OCI-LY7 (cell line): ENCODE data around the gene HIRIP3. TPM values are rescaled to one million over a fixed set of nuclear protein-coding genes. Genes with fewer than 3 reads are reported as not detected.

Experiments used
- BruUV-seq: library from RNA; stranded (reverse); fragments of 400-500 nt; replicated peaks from 2 replicates; lab custom pipeline; 2021; lab: Mats Ljungman, UMichigan
- CTCF ChIA-PET: fragments of 300-600 bp; sonication (Branson Sonifier 250); formaldehyde crosslinking; loops from one replicate; lab custom pipeline; 2022; ENCODE audit warnings: antibody characterized with exemption; ENCODE audit not compliant: unreplicated experiment; lab: Charles Lee
- POLR2A ChIA-PET: fragments of 300-600 bp; sonication (Branson Sonifier 250); formaldehyde crosslinking; loops from one replicate; lab custom pipeline; 2022; ENCODE audit warnings: antibody characterized with exemption; lab: Charles Lee
- DNase-seq: peaks from one replicate; pipeline ENCODE4 v3.0.0-alpha.2; 2015; ENCODE audit warnings: low spot score
- H2AFZ ChIP-seq: fragments of 200-600 bp; sonication (generic), shearing (Covaris generic); 2 replicates; pipeline ENCODE4 v1.6.1; 2014; ENCODE audit warnings: mild to moderate bottlenecking, antibody characterized with exemption, low read length, moderate library complexity
- H3K27ac ChIP-seq: fragments of 200-600 bp; sonication (generic); 2 replicates; pipeline ENCODE4 v1.5.1; 2014; ENCODE audit warnings: mixed run types, low read depth, mild to moderate bottlenecking, moderate library complexity, low read length, inconsistent platforms; ENCODE audit not compliant: poor library complexity, severe bottlenecking
- H3K36me3 ChIP-seq: fragments of 200-600 bp; sonication (generic); 2 replicates; pipeline ENCODE4 v1.6.1; 2014; ENCODE audit warnings: mild to moderate bottlenecking, antibody characterized with exemption, low read length, moderate library complexity, mixed read lengths; ENCODE audit not compliant: insufficient read depth
- H3K4me1 ChIP-seq: fragments of 200-600 bp; sonication (generic); 2 replicates; pipeline ENCODE4 v1.5.1; 2014; ENCODE audit warnings: mild to moderate bottlenecking, low read length; ENCODE audit not compliant: insufficient read depth, poor library complexity, severe bottlenecking
- H3K4me2 ChIP-seq: fragments of 200-600 bp; sonication (generic); 2 replicates; pipeline ENCODE4 v1.6.1; 2014; ENCODE audit warnings: mild to moderate bottlenecking, low read length
- H3K4me3 ChIP-seq: fragments of 200-600 bp; sonication (generic); 2 replicates; pipeline ENCODE4 v1.5.1; 2014; ENCODE audit warnings: mild to moderate bottlenecking, low read depth, low read length; ENCODE audit not compliant: poor library complexity, severe bottlenecking
- H3K79me2 ChIP-seq: fragments of 200-600 bp; sonication (generic); 2 replicates; pipeline ENCODE4 v1.6.1; 2016; ENCODE audit warnings: low read depth, mild to moderate bottlenecking, low read length, moderate library complexity, mixed read lengths; ENCODE audit not compliant: insufficient read depth
- H3K9me2 ChIP-seq: fragments of 200-600 bp; sonication (generic); 2 replicates; pipeline ENCODE4 v1.6.1; 2016; ENCODE audit warnings: mild to moderate bottlenecking, low read length, mixed read lengths; ENCODE audit not compliant: insufficient read depth
- H3K9me3 ChIP-seq: fragments of 200-600 bp; sonication (generic); 2 replicates; pipeline ENCODE4 v1.6.1; 2014; ENCODE audit warnings: mild to moderate bottlenecking, mixed run types, low read length, mixed read lengths
- H4K20me1 ChIP-seq: fragments of 200-600 bp; sonication (generic); 2 replicates; pipeline ENCODE4 v1.6.1; 2014; ENCODE audit warnings: mild to moderate bottlenecking, antibody characterized with exemption, low read length, moderate library complexity, mixed read lengths; ENCODE audit not compliant: insufficient read depth
- CTCF ChIP-seq: fragments of 200-600 bp; sonication (generic); conservative IDR thresholded peaks from 2 replicates; pipeline ENCODE4 v1.5.1; 2014; ENCODE audit warnings: mild to moderate bottlenecking, antibody characterized with exemption, low read length, moderate library complexity, mixed read lengths
- EZH2phosphoT487 ChIP-seq: fragments of 200-600 bp; sonication (generic); IDR thresholded peaks from 2 replicates; pipeline ENCODE4 v1.6.1; 2018; ENCODE audit warnings: low read depth, borderline replicate concordance, mild to moderate bottlenecking, mixed run types, antibody characterized with exemption, low read length, moderate library complexity, mixed read lengths
- intact Hi-C: fragments of 100-400 bp; cut with micrococcal nuclease; formaldehyde crosslinking; loops from one replicate; pipeline ENCODE4 v1.10.0; 2022; ENCODE audit not compliant: unreplicated experiment
- total RNA-seq, 2 experiments: library from RNA; depleted of rRNA in 1 of 2; stranded (reverse); fragments of >200 nt in 1 of 2; shearing (Covaris generic) in 1 of 2; gene quantifications; 2 replicates each; pipeline ENCODE4 v1.2.3, GENCODE V29; 2014 to 2022

Gene HIRIP3
- total RNA-seq, 2 experiments from 2014 or later: 43.2 to 60.4 TPM

DNA sequence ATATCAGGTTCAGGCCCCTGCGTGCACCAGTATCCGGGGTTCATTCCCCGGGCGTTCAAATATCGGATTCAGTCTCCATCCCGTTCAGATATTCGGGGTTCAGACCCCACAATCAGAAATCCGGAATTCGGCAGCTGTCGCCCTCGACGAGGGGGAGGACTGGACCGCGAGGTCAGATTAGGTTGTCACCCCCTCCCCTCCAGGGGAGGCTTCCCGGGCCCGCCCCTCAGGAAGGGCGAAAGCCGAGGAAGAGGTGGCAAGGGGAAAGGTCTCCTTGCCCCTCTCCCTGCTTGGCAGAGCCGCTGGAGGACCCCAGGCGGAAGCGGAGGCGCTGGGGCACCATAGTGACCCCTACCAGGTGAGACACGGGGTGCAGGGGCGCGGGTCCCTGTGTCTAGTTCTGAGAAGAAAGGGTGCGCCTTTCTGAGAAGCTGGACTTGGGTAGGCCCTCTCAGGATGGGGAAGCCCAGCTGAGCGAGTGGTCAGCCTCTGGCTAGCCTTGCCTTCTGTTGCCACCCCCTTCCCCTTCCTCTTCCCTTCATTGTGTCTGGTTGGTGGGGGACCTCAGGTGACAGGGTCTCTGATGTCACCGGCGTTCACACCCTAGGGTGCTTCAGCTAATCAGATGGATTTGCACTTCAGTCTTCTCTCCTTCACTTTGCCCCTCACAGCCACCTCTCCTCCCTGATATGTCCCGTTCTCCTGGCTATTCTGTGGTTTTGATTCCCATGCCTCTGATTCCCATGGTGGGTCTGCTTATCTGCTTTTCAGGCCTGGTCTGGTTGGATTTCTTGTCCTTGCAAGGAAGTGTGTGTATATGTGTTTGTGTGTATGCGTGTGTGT, 20.9 kb downstream of the HIRIP3 start:
- Histone ChIP-seq H3K9me2 (no peaks in the 10 kb centered on the region), H2AFZ (peak overlapping the region; percentile 75; the same call in 1 of the 2 replicates), H3K79me2 (peaks cover 34% of the 10 kb centered on the region), H3K4me3 (peak overlapping the region; percentile 99), H4K20me1 (0 out of 2 replicates have a peak, but pooled peaks cover 12% of the 10 kb centered on the region), H3K36me3 (peaks cover 46% of the 10 kb centered on the region), H3K27ac (peak overlapping the region; percentile 69), H3K4me1 (peaks cover 34% of the 10 kb centered on the region), H3K4me2 (peak overlapping the region; percentile 100), H3K9me3 (no peaks in the 10 kb centered on the region)
- BruUV-seq: no TSS peak
- CTCF ChIA-PET: interaction anchor here (0.5 to 0.6 kb wide), 2 partner anchors 181 to 231 kb away, joined by 3 read pairs; no protein-coding TSS in a partner anchor
- POLR2A ChIA-PET: interaction anchor here (0.5 to 3.8 kb wide), 8 partner anchors 11 to 242 kb away, joined by 3 to 56 read pairs (median 3); partner anchors contain the start of gene TMEM219
- no peak for DNase-seq
- no peak for TF ChIP-seq EZH2phosphoT487
- no peak for TF ChIP-seq CTCF
- intact Hi-C loops: loop anchor here (5.0 kb wide), 1 partner anchor 157 kb away; the partner anchor contains the start of gene PAGR1

- Histone ChIP-seq H3K4me3 (peak within 1 kb of the TSS; percentile 99), H3K27ac (peak within 1 kb of the TSS; percentile 69), H2AFZ (peak within 1 kb of the TSS; percentile 75; the same call in 1 of the 2 replicates), H4K20me1 (0 out of 2 replicates have a peak, but pooled peaks cover 12% of the 10 kb centered on the region), H3K79me2 (peaks cover 34% of the 10 kb centered on the region), H3K36me3 (peaks cover 41% of the 10 kb centered on the region), H3K4me1 (peaks cover 34% of the 10 kb centered on the region), H3K4me2 (peak within 1 kb of the TSS; percentile 100), H3K9me2 (no peaks in the 10 kb centered on the region), H3K9me3 (no peaks in the 10 kb centered on the region)
- intact Hi-C loops: loop anchor here (1.0 to 5.0 kb wide), 3 partner anchors 23 to 156 kb away; partner anchors contain the start of genes INO80E, KCTD13 and PAGR1
- peak; percentile 99 for DNase-seq
- BruUV-seq: TSS peak; percentile 77
- TF ChIP-seq EZH2phosphoT487: no peak
- no peak for TF ChIP-seq CTCF
- POLR2A ChIA-PET: interaction anchor here (0.5 to 3.8 kb wide), 22 partner anchors 8 to 210 kb away, joined by 3 to 56 read pairs (median 3); partner anchors contain the start of genes ALDOA, CORO1A, HIRIP3 and KCTD13
- CTCF ChIA-PET: interaction anchor here (0.5 to 1.1 kb wide), 7 partner anchors 11 to 273 kb away, joined by 3 to 6 read pairs (median 3); no protein-coding TSS in a partner anchor
Measured at GRCh38 chr16:29973384-29974246, 21.8 kb downstream of the HIRIP3 start, which contains the start of gene TAOK2. TAOK2 (plus strand) TSS chr16:29973868; CDS start chr16:29977773, 3,905 bp downstream.
